Measurements from ENCODE around the gene POMC. TPM values are rescaled to one million over a fixed set of nuclear protein-coding genes. Genes with fewer than 3 reads are reported as not detected.

POMC gene
- total and polyA plus RNA-seq, 2 of the 4 experiments (the other 2 are of a cell fraction), result 0.17 TPM; not detected in 1

DNA sequence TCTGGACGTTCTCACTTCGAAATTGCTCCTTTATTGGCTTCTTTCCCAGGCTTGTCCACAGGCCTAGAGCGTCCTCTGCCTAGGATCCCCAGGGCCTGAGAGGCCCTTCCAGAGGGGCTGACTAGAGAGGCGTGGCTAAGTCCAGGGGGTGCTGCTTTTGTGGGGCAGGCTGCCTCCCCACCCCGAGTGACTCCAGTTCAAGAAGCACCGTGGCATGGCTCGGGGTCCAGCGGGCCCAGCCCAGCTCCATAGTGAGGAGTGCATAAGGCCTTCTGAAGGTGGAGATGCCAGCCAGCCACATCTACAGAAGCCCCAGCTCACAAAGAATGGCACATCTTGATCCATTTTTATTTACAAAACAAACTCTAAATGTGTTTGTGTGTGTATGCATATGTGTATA lies 44.8 kb upstream of the POMC start:
- H3K14ac ChIP-seq (replicated peaks; ENCODE audit: low read depth, low read length), result no peak overlapping the region
- no peaks in the 10 kb centered on the region for H4K20me1 ChIP-seq (ENCODE audit: insufficient read depth, low read length)
- no peak overlapping the region for H3K18ac ChIP-seq (ENCODE audit: low read depth, low read length)
- H3K9me1 ChIP-seq (ENCODE audit: insufficient read depth, low read length), result no peaks in the 10 kb centered on the region
- no peak overlapping the region for H2BK120ac ChIP-seq (ENCODE audit: low read depth, low read length)
- no peaks in the 10 kb centered on the region for H3K4me1 ChIP-seq (ENCODE audit: control insufficient read depth, insufficient read depth, low read length)
- in situ Hi-C loops (cut with MboI; ENCODE audit: low sequenced_read_pairs) (no loop called here), dilution Hi-C loops (cut with HindIII; ENCODE audit: low sequenced_read_pairs, unreplicated experiment) (no loop called here), intact Hi-C loops (cut with micrococcal nuclease) (no loop called here)
- no peak overlapping the region for H3K4me3 ChIP-seq (ENCODE audit: insufficient read depth, low read depth, low read length)
- H3K9me3 ChIP-seq (ENCODE audit: control insufficient read depth, insufficient read depth, low read length), result no peaks in the 10 kb centered on the region
- H3K79me1 ChIP-seq (ENCODE audit: low read depth in 1 of 2, low read length in 2 of 2), result no peaks in the 10 kb centered on the region
- no TSS peak for BruUV-seq (replicated peaks)
- no peak overlapping the region for H3K56ac ChIP-seq (ENCODE audit: extremely low read depth, insufficient read depth, low read length)
- H3K4ac ChIP-seq (ENCODE audit: low read depth, low read length), result no peak overlapping the region
- peak overlapping the region; percentile 24 for H2AK9ac ChIP-seq (replicated peaks; ENCODE audit: low read depth, low read length, poor library complexity)
- no peak overlapping the region for H3K4me2 ChIP-seq (ENCODE audit: low read depth, low read length)
- H3K27me3 ChIP-seq (ENCODE audit: control insufficient read depth, insufficient read depth, low read length), result peaks cover 7% of the 10 kb centered on the region
- H2BK20ac ChIP-seq (ENCODE audit: low read depth, low read length), result no peak overlapping the region
- H2AFZ ChIP-seq (replicated peaks; ENCODE audit: low read length, poor library complexity), result peak overlapping the region; percentile 23
- H3K23ac ChIP-seq (ENCODE audit: low read depth, low read length), result no peak overlapping the region
- no peak overlapping the region for H3K9ac ChIP-seq (ENCODE audit: low read depth, low read length)
- 100% methylated on average over 1 of the region's 8 CpGs; no CpG with 5 or more reads in 1 of the 2 experiments for WGBS, 2 experiments (ENCODE audit: extremely low coverage in 2 of 2, insufficient read length in 1 of 2)
- TF ChIP-seq, protein P1, sequence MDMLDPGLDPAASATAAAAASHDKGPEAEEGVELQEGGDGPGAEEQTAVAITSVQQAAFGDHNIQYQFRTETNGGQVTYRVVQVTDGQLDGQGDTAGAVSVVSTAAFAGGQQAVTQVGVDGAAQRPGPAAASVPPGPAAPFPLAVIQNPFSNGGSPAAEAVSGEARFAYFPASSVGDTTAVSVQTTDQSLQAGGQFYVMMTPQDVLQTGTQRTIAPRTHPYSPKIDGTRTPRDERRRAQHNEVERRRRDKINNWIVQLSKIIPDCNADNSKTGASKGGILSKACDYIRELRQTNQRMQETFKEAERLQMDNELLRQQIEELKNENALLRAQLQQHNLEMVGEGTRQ (IDR thresholded peaks at IDR 0.05; ENCODE audit: low read depth, low read length), result no peak
- TF ChIP-seq MAFK (IDR thresholded peaks at IDR 0.05; ENCODE audit: low read depth, low read length) (no peak), POLR2A (IDR thresholded peaks at IDR 0.05; ENCODE audit: low read depth, low read length) (no peak), RAD21 (IDR thresholded peaks at IDR 0.05; ENCODE audit: low read length) (no peak), RCOR1 (IDR thresholded peaks at IDR 0.05; ENCODE audit: insufficient replicate concordance, low read length) (no peak), RFX5 (IDR thresholded peaks at IDR 0.05; ENCODE audit: low read depth, low read length) (no peak), MXI1 (IDR thresholded peaks at IDR 0.05; ENCODE audit: borderline replicate concordance, low read depth, low read length) (no peak), CHD1 (IDR thresholded peaks at IDR 0.05; ENCODE audit: low read depth, low read length) (no peak), FOS (IDR thresholded peaks at IDR 0.05; ENCODE audit: low read depth, low read length) (no peak), MAZ (IDR thresholded peaks at IDR 0.05; ENCODE audit: borderline replicate concordance, low read depth, low read length) (no peak), CEBPB (IDR thresholded peaks at IDR 0.05; ENCODE audit: low read depth, low read length) (no peak), BHLHE40 (IDR thresholded peaks at IDR 0.05; ENCODE audit: low read depth, low read length) (no peak), SMC3 (IDR thresholded peaks at IDR 0.05; ENCODE audit: low read depth, low read length) (no peak), NFE2L2 (IDR thresholded peaks at IDR 0.05; ENCODE audit: low read depth, low read length) (no peak)
- TF ChIP-seq, protein P2, sequence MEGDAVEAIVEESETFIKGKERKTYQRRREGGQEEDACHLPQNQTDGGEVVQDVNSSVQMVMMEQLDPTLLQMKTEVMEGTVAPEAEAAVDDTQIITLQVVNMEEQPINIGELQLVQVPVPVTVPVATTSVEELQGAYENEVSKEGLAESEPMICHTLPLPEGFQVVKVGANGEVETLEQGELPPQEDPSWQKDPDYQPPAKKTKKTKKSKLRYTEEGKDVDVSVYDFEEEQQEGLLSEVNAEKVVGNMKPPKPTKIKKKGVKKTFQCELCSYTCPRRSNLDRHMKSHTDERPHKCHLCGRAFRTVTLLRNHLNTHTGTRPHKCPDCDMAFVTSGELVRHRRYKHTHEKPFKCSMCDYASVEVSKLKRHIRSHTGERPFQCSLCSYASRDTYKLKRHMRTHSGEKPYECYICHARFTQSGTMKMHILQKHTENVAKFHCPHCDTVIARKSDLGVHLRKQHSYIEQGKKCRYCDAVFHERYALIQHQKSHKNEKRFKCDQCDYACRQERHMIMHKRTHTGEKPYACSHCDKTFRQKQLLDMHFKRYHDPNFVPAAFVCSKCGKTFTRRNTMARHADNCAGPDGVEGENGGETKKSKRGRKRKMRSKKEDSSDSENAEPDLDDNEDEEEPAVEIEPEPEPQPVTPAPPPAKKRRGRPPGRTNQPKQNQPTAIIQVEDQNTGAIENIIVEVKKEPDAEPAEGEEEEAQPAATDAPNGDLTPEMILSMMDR (conservative IDR thresholded peaks at IDR 0.05; ENCODE audit: low read depth, low read length), result no peak
- TF ChIP-seq, protein P3, sequence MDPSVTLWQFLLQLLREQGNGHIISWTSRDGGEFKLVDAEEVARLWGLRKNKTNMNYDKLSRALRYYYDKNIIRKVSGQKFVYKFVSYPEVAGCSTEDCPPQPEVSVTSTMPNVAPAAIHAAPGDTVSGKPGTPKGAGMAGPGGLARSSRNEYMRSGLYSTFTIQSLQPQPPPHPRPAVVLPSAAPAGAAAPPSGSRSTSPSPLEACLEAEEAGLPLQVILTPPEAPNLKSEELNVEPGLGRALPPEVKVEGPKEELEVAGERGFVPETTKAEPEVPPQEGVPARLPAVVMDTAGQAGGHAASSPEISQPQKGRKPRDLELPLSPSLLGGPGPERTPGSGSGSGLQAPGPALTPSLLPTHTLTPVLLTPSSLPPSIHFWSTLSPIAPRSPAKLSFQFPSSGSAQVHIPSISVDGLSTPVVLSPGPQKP (IDR thresholded peaks at IDR 0.05; ENCODE audit: borderline replicate concordance, low read depth, low read length), result no peak
- ChIA-PET POLR2A (ENCODE audit: unreplicated experiment) (no interaction called here), CTCF (no interaction called here)
- H2BK5ac ChIP-seq (ENCODE audit: low read depth, low read length, poor library complexity, severe bottlenecking), result no peak overlapping the region
- no peak overlapping the region for H2AK5ac ChIP-seq (ENCODE audit: low read depth, low read length)
- no peaks in the 10 kb centered on the region for H3K36me3 ChIP-seq (ENCODE audit: control insufficient read depth, insufficient read depth, low read length)
- H4K8ac ChIP-seq (ENCODE audit: low read depth in 2 of 2, low read length in 2 of 2), result no peak overlapping the region
- H4K91ac ChIP-seq (ENCODE audit: insufficient read depth, low read depth, low read length), result no peak overlapping the region
- no peak overlapping the region for H2BK15ac ChIP-seq (ENCODE audit: low read depth, low read length)
- DNase-seq (no peak), ATAC-seq (ENCODE audit: low read depth) (no peak)
- no peak overlapping the region for H3K27ac ChIP-seq (ENCODE audit: insufficient read depth, low read length)
- H4K5ac ChIP-seq (ENCODE audit: low read depth, low read length), result no peak overlapping the region
